ENCODE measurements around the gene SUFU.
"Not testable (repeated sequence)": the region's sequence is repeated elsewhere in the genome, so short reads cannot be mapped to it uniquely, and the experiment has no call there.

The SUFU gene

GRCh38 chr10:102657451-102657850 lies 153.7 kb downstream of the SUFU start:
- TF ChIP-seq POLR2A (IDR thresholded peaks at IDR 0.05; ENCODE audit: low read depth, low read length): no peak
- no peak for TF ChIP-seq POU2F2 (IDR thresholded peaks at IDR 0.05; ENCODE audit: low read depth, low read length)
- no peak for TF ChIP-seq PAX5 (IDR thresholded peaks at IDR 0.05; ENCODE audit: insufficient read depth, low read length, severe bottlenecking)
- no peak for TF ChIP-seq TAF1 (IDR thresholded peaks at IDR 0.05; ENCODE audit: low read depth, low read length)
- DNase-seq (ENCODE audit: insufficient read length, low spot score) (no peak), FAIRE-seq (no peak)

DNA sequence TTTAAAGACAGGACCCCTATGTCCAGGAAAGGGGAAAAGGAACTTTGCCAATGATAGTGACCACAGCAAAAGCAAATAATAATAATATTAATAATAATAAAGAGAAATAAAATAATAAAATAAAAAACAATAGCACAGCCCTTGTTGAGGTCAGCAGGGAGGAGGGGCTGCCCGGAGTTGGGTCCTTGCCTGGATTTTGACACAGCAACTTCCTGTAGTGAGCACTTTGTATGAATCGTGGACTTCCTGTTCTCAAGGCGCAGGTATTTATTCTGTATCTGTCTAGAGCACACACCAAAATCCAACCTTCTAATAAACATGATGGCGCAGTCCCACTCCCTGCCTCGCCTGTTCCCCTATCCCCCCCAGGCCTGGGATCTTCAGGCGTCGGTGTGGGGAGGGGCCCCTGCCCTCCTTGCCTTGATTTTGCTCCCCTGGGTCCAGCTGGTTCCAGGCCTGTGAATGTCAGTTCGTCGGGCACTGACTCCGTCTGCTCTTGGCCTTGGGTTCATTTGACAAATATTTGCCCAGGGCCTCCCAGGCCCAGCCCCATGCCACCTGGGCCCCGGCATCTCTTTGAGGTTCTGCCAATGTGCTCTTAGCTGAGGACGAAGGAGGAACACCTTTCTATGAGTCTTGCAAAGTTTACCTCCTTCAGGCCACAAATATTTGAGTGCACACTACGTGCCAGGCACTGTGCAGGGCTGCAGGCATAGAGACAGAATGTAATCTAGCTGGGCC lies 154.4 kb downstream of the SUFU start:
- DNase-seq (ENCODE audit: insufficient read length, low spot score) (no peak), FAIRE-seq (no peak)
- 0 out of 2 replicates have a peak, but pooled peaks have one; percentile 21 for TF ChIP-seq POLR2A (IDR thresholded peaks at IDR 0.05; ENCODE audit: low read depth, low read length)
- TF ChIP-seq POLR2AphosphoS5 (IDR thresholded peaks at IDR 0.05; ENCODE audit: low read depth, low read length): no peak
- TF ChIP-seq SPI1 (IDR thresholded peaks at IDR 0.05; ENCODE audit: low read depth, low read length): no peak

- DNase-seq (ENCODE audit: insufficient read length, low spot score): no peak
- TF ChIP-seq PAX5 (IDR thresholded peaks at IDR 0.05; ENCODE audit: insufficient read depth, low read length, severe bottlenecking) (no peak), SPI1 (IDR thresholded peaks at IDR 0.05; ENCODE audit: low read depth, low read length) (no peak), POLR2A (IDR thresholded peaks at IDR 0.05; ENCODE audit: low read depth, low read length) (no peak), TAF1 (IDR thresholded peaks at IDR 0.05; ENCODE audit: low read depth, low read length) (no peak), POU2F2 (IDR thresholded peaks at IDR 0.05; ENCODE audit: low read depth, low read length) (no peak), POLR2AphosphoS5 (IDR thresholded peaks at IDR 0.05; ENCODE audit: low read depth, low read length) (no peak)
- peak; percentile 65 for FAIRE-seq
Measured at GRCh38 chr10:102658802-102659201, 155.0 kb downstream of the SUFU start.

DNA sequence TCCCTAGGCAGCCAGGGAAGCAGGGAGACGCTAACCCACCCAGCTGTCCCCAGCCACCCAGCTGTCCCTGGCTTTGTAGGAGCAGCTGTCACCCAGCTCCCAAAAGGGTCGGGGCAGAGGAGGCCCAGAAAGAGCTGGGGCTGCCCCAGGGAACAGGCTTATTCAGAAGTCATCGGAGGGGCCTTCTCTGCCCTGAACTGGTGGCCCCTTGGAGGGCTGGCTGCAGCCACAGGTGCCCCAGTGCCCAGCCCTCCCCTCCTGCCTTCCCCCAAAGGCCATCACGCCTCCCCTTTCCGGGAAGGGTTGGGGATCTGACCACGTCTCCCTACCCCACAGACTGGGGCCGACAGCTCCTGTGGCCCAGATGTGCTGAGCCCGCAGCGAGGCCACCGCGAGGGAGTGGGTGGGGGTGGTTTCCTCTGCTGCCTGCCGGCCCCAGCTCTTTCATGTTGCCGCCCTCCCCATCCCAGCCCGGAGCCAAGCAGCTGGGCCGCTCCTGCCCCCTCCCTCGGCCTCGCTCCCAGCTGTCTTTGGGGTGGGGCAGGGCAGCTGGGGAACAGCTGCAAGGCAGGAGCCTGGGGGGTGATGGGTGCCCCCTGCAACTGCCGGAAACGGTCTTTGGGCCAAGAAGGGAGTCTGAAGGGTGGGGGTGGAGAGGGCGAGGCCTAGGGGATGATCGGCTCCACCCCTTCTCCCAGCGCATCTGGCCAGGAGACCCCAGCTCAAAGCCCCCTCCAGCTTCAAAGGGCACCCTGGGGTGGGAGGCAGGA lies 157.3 kb downstream of the SUFU start:
- TF ChIP-seq TAF1 (IDR thresholded peaks at IDR 0.05; ENCODE audit: low read depth, low read length): no peak
- TF ChIP-seq POLR2A (IDR thresholded peaks at IDR 0.05; ENCODE audit: low read depth, low read length): no peak
- TF ChIP-seq PAX5 (IDR thresholded peaks at IDR 0.05; ENCODE audit: insufficient read depth, low read length, severe bottlenecking): no peak
- no peak for TF ChIP-seq POU2F2 (IDR thresholded peaks at IDR 0.05; ENCODE audit: low read depth, low read length)
- no peak for TF ChIP-seq POLR2AphosphoS5 (IDR thresholded peaks at IDR 0.05; ENCODE audit: low read depth, low read length)
- TF ChIP-seq SPI1 (IDR thresholded peaks at IDR 0.05; ENCODE audit: low read depth, low read length): no peak
- peak; percentile 86 for DNase-seq (ENCODE audit: insufficient read length, low spot score)
- peak; percentile 99 for FAIRE-seq

DNA sequence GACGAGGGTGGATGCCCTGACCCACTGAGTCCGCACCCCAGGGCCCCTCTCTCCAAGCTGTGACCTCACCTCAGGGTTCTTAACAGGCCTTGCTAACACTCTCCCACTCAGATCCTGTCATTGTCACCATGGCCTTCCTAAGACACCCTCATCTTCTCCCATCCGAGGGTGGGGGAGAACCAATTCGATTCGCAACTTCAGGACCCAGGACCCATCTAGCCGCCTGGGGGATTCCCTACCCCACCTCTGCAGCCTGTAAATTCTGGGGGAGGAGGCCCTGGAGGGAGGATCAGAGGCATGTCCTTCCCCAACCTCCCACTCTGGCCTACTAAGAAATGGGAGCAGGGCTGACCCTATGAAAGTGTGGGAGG lies 157.9 kb downstream of the SUFU start:
- DNase-seq (ENCODE audit: insufficient read length, low spot score) (no peak), FAIRE-seq (no peak)
- TF ChIP-seq POLR2A (IDR thresholded peaks at IDR 0.05; ENCODE audit: low read depth, low read length) (no peak), POLR2AphosphoS5 (IDR thresholded peaks at IDR 0.05; ENCODE audit: low read depth, low read length) (no peak), PAX5 (IDR thresholded peaks at IDR 0.05; ENCODE audit: insufficient read depth, low read length, severe bottlenecking) (no peak), TAF1 (IDR thresholded peaks at IDR 0.05; ENCODE audit: low read depth, low read length) (no peak), SPI1 (IDR thresholded peaks at IDR 0.05; ENCODE audit: low read depth, low read length) (no peak), POU2F2 (IDR thresholded peaks at IDR 0.05; ENCODE audit: low read depth, low read length) (no peak)

DNA sequence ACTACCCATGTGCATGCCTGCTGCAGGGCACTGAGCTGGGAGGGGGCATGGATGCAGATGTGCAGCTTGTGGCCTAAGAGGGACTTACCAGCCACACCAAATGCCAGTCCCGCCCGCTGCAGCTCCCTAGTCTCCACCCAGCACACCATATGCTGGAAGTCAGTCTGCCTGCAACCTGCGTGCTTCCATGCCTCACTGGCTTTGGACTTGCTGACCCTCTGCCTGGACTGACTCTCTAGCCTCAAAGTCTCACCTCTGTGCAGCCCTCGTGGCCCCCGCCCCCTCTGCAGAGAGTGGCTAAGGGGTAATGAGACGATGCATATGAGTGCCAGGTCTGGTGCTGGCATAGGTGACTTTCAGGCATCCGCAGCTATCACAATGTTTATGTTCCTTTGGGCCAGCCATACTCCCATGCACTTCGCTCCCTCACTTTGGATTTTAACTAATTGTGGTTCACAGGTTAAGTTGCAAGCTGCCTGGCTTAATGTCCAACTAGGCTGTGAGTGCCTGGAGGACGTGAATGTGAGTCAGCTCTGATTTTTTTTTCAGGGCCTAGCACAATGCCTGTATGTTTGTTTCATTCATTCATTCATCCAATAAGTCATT lies 162.2 kb downstream of the SUFU start:
- DNase-seq (ENCODE audit: insufficient read length, low spot score): no peak
- TF ChIP-seq SPI1 (IDR thresholded peaks at IDR 0.05; ENCODE audit: low read depth, low read length) (no peak), POLR2AphosphoS5 (IDR thresholded peaks at IDR 0.05; ENCODE audit: low read depth, low read length) (no peak)
- no peak for FAIRE-seq

GRCh38 chr10:102667411-102667810 lies 163.6 kb downstream of the SUFU start:
- DNase-seq (ENCODE audit: insufficient read length, low spot score); FAIRE-seq: not testable (repeated sequence)

DNA sequence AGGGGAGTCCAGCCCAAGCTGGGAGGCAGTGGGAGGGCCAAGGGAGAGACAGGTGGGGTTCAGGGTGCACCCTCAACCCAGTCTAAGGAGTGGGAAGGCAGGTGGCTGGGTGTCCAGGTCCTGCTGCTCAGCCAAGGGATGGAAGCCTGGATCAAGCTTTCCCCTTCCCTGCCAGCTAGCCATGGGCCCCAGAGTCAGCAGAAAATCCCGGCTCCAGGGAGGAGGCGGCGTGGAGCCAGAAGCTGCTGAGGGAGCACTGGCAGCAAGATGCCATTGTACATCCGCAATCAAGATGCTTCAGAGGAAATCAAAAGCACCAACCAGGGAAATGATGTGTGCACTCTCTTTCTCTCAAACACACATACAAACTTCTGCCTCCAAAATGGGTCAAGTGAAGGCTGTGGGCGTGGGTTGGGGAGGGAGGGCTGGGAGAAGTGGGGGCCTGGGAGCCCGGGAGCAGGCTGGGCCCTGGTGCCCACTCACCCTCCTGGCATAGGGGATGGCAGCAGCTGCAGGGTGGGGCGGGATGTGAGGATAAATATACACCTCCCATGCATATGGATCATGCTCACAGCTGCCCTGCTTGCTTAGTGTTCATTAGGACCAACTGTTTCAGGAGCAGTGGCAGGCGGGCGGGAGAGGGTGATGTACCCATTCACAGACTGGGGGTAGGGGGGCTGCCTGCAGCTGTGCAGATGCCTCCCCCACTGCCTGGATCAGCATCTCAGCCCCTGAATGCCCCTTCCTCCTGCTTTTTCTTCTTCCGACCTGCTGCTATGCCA lies 164.7 kb downstream of the SUFU start:
- no peak for DNase-seq (ENCODE audit: insufficient read length, low spot score)
- TF ChIP-seq POU2F2 (IDR thresholded peaks at IDR 0.05; ENCODE audit: low read depth, low read length) (no peak), PAX5 (IDR thresholded peaks at IDR 0.05; ENCODE audit: insufficient read depth, low read length, severe bottlenecking) (no peak), POLR2AphosphoS5 (IDR thresholded peaks at IDR 0.05; ENCODE audit: low read depth, low read length) (no peak), SPI1 (IDR thresholded peaks at IDR 0.05; ENCODE audit: low read depth, low read length) (no peak), TAF1 (IDR thresholded peaks at IDR 0.05; ENCODE audit: low read depth, low read length) (no peak), POLR2A (IDR thresholded peaks at IDR 0.05; ENCODE audit: low read depth, low read length) (no peak)
- no peak for FAIRE-seq

GRCh38 chr10:102669206-102670064 lies 165.7 kb downstream of the SUFU start:
- FAIRE-seq (no peak), DNase-seq (ENCODE audit: insufficient read length, low spot score) (no peak)
- TF ChIP-seq POLR2AphosphoS5 (IDR thresholded peaks at IDR 0.05; ENCODE audit: low read depth, low read length): no peak
- TF ChIP-seq POU2F2 (IDR thresholded peaks at IDR 0.05; ENCODE audit: low read depth, low read length): no peak
- TF ChIP-seq TAF1 (IDR thresholded peaks at IDR 0.05; ENCODE audit: low read depth, low read length): no peak
- TF ChIP-seq PAX5 (IDR thresholded peaks at IDR 0.05; ENCODE audit: insufficient read depth, low read length, severe bottlenecking): no peak
- no peak for TF ChIP-seq POLR2A (IDR thresholded peaks at IDR 0.05; ENCODE audit: low read depth, low read length)
- TF ChIP-seq SPI1 (IDR thresholded peaks at IDR 0.05; ENCODE audit: low read depth, low read length): no peak

Measured in GM12891 (cell line).